Measurements from ENCODE around the gene PRKN.

- TF ChIP-seq, protein P1, sequence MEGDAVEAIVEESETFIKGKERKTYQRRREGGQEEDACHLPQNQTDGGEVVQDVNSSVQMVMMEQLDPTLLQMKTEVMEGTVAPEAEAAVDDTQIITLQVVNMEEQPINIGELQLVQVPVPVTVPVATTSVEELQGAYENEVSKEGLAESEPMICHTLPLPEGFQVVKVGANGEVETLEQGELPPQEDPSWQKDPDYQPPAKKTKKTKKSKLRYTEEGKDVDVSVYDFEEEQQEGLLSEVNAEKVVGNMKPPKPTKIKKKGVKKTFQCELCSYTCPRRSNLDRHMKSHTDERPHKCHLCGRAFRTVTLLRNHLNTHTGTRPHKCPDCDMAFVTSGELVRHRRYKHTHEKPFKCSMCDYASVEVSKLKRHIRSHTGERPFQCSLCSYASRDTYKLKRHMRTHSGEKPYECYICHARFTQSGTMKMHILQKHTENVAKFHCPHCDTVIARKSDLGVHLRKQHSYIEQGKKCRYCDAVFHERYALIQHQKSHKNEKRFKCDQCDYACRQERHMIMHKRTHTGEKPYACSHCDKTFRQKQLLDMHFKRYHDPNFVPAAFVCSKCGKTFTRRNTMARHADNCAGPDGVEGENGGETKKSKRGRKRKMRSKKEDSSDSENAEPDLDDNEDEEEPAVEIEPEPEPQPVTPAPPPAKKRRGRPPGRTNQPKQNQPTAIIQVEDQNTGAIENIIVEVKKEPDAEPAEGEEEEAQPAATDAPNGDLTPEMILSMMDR (conservative IDR thresholded peaks at IDR 0.05; ENCODE audit: low read depth, low read length) = no peak
- no peak for TF ChIP-seq EZH2 (IDR thresholded peaks at IDR 0.05; ENCODE audit: borderline replicate concordance, low read depth, low read length, poor library complexity, severe bottlenecking)
Observed at GRCh38 chr6:162360901-162361567, 366.5 kb downstream of the PRKN start.

Data from A673 (cell line).